HepG2 (cell line): ENCODE measurements around the gene PCBP2. TPM values are rescaled to one million over a fixed set of nuclear protein-coding genes. Genes with fewer than 3 reads are reported as not detected.
A peak's percentile ranks its signal among the peaks of the same experiment; 100 is the strongest.

Experiments
- ATAC-seq: fragments of 200-7000 bp; cut with Tn5 transposase; 3 replicates; pipeline ENCODE4 v1.9.1; 2020; ENCODE audit warnings: mild to moderate bottlenecking, moderate library complexity
- BruUV-seq: library from RNA; stranded (reverse); fragments of 400-500 nt; replicated peaks from 2 replicates; lab custom pipeline; 2021; lab: Mats Ljungman, UMichigan
- CTCF ChIA-PET: fragments of 300-600 bp; formaldehyde crosslinking; extraction: SDS; loops from one replicate; lab custom pipeline; 2021; ENCODE audit warnings: low total read pairs, inconsistent platforms, low intra/inter-chr PET ratio; lab: Yijun Ruan, JAX
- POLR2A ChIA-PET: fragments of 350-600 bp; sonication (Branson Sonifier 250); formaldehyde crosslinking; loops from one replicate; lab custom pipeline; 2020; ENCODE audit warnings: antibody characterized with exemption, inconsistent platforms; lab: Yijun Ruan, JAX
- DNase-seq: peaks from one replicate; pipeline ENCODE4 v3.0.0-alpha.2; 2015; ENCODE audit warnings: low spot score
- FAIRE-seq: peaks from 3 replicates; lab custom pipeline; 2011; peaks lifted over from hg19 to GRCh38; lab: Jason Lieb, UNC
- H2AFZ ChIP-seq: one replicate; pipeline ENCODE4 v1.6.1; 2011; ENCODE audit warnings: low read length, inconsistent platforms
- H3K27ac ChIP-seq: fragments of 300-600 bp; 3 replicates; pipeline ENCODE4 v1.8.0; 2011; ENCODE audit warnings: mixed run types, mild to moderate bottlenecking, mixed read lengths, low read length, inconsistent platforms; ENCODE audit not compliant: insufficient read depth; ENCODE audit errors: extremely low read length
- H3K27me3 ChIP-seq, 2 experiments: fragments of 200-600 bp in 1 of 2; 2 replicates in 1 of 2; 3 replicates in 1 of 2; pipeline versions ENCODE4 v1.6.0 to v1.8.0; 2011; ENCODE audit warnings: low read length in 2 of 2, mild to moderate bottlenecking in 2 of 2, moderate library complexity in 2 of 2, inconsistent platforms in 1 of 2; ENCODE audit not compliant: insufficient read depth in 2 of 2, control insufficient read depth in 1 of 2
- H3K36me3 ChIP-seq, 2 experiments: fragments of 200-600 bp in 1 of 2; replicated peaks in 1 of 2; 2 replicates in 1 of 2; 3 replicates in 1 of 2; pipeline versions ENCODE4 v1.5.1 to v1.8.0; 2011; ENCODE audit warnings: low read length in 2 of 2, inconsistent platforms in 1 of 2; ENCODE audit not compliant: insufficient read depth in 2 of 2, control insufficient read depth in 1 of 2
- H3K4me1 ChIP-seq: 2 replicates; pipeline ENCODE4 v1.5.1; 2012; ENCODE audit warnings: low read length, inconsistent platforms; ENCODE audit not compliant: insufficient read depth
- H3K4me2 ChIP-seq: 2 replicates; pipeline ENCODE4 v1.6.0; 2011; ENCODE audit warnings: low read depth, low read length, inconsistent platforms
- H3K4me3 ChIP-seq, 3 experiments: fragments of 200-600 bp in 1 of 3; sonication (generic), shearing (Covaris generic) in 1 of 3; replicated peaks in 1 of 3; 2 replicates each; pipeline ENCODE4 v1.5.1; 2011 to 2016; ENCODE audit warnings: low read length in 3 of 3, inconsistent platforms in 2 of 3, low read depth in 2 of 3, mild to moderate bottlenecking in 2 of 3, control low read depth in 1 of 3, mixed read lengths in 1 of 3; ENCODE audit not compliant: insufficient read depth in 1 of 3
- H3K79me2 ChIP-seq: one replicate; pipeline ENCODE4 v1.6.1; 2011; ENCODE audit warnings: low read length, inconsistent platforms; ENCODE audit not compliant: insufficient read depth
- H3K9ac ChIP-seq: 2 replicates; pipeline ENCODE4 v1.6.0; 2011; ENCODE audit warnings: mild to moderate bottlenecking, low read depth, low read length, inconsistent platforms; ENCODE audit not compliant: insufficient read depth
- H3K9me3 ChIP-seq: 2 replicates; pipeline ENCODE4 v1.5.1; 2012; ENCODE audit warnings: mild to moderate bottlenecking, low read length
- H4K20me1 ChIP-seq: 2 replicates; pipeline ENCODE4 v1.6.0; 2011; ENCODE audit warnings: inconsistent platforms, mild to moderate bottlenecking, low read length, moderate library complexity; ENCODE audit not compliant: insufficient read depth
- HBP1 ChIP-seq: IDR thresholded peaks from 2 replicates; pipeline ENCODE4 v1.6.1; 2016; ENCODE audit warnings: low read depth, control low read depth
- MYPOP ChIP-seq: sonication (generic); formaldehyde crosslinking; IDR thresholded peaks from 2 replicates; pipeline ENCODE4 v1.8.1; 2023; ENCODE audit warnings: mild to moderate bottlenecking, moderate library complexity, missing genetic modification reagents
- PHF5A ChIP-seq: IDR thresholded peaks from one replicate; pipeline ENCODE4 v1.6.1; 2018; ENCODE audit warnings: low read depth, missing genetic modification reagents; ENCODE audit not compliant: unreplicated experiment
- RBM22 ChIP-seq: fragments of 200-400 bp; formaldehyde crosslinking; optimal IDR thresholded peaks from 2 replicates; pipeline ENCODE3; 2017; ENCODE audit warnings: mild to moderate bottlenecking, low read length, moderate library complexity
- SOX5 ChIP-seq: IDR thresholded peaks from 2 replicates; pipeline ENCODE4 v1.6.1; 2016; ENCODE audit warnings: borderline replicate concordance
- THYN1 ChIP-seq: sonication (generic); formaldehyde crosslinking; IDR thresholded peaks from 2 replicates; pipeline ENCODE4 v1.8.1; 2023; ENCODE audit warnings: low read depth, mild to moderate bottlenecking, moderate library complexity, missing genetic modification reagents, borderline replicate concordance
- WGBS: methylation state at CpG from one replicate; pipeline ENCODE4 v1.1.6; 2017; ENCODE audit warnings: low lambda C conversion rate; 5-methylcytosine and 5-hydroxymethylcytosine counted together
- in situ Hi-C: cut with HindIII; loops from 2 replicates; pipeline ENCODE4 v1.10.0; 2017; ENCODE audit warnings: low pct_unique_long_range_greater_than_20kb; ENCODE audit not compliant: extremely low pct_ligation_motif_present
- intact Hi-C: fragments of 100-400 bp; cut with micrococcal nuclease; formaldehyde crosslinking; loops from one replicate; pipeline ENCODE4 v1.10.0; 2022; ENCODE audit not compliant: unreplicated experiment
- polyA plus RNA-seq, 8 experiments: library from polyadenylated mRNA; depleted of rRNA in 3 of 8; stranded (reverse) in 7 of 8; unstranded in 1 of 8; fragments of >200 nt; fragmentation: Illumina TruSeq in 4 of 8; extraction: Trizol in 4 of 8; gene quantifications; 2 replicates each; pipeline versions ENCODE4 v1.2.1 to v1.2.3, GENCODE V29; 2011 to 2016; ENCODE audit warnings: low read depth in 4 of 8, missing spikeins in 1 of 8, mixed read lengths in 1 of 8; ENCODE audit not compliant: insufficient read depth in 1 of 8
- total RNA-seq, 5 experiments: library from RNA; depleted of rRNA; stranded (reverse); fragments of >200 nt; fragmentation: Illumina TruSeq; extraction: Trizol; gene quantifications; 2 replicates each; pipeline ENCODE4 v1.2.3, GENCODE V29; 2016; ENCODE audit warnings: low read depth in 1 of 5
- TF ChIP-seq, protein P1 (sequence below): sonication (generic); formaldehyde crosslinking; IDR thresholded peaks from 2 replicates; pipeline ENCODE4 v1.4.0; 2020; ENCODE audit warnings: missing genetic modification reagents
- TF ChIP-seq, protein P2 (sequence below): IDR thresholded peaks from 2 replicates; pipeline ENCODE4 v1.6.1; 2018; ENCODE audit warnings: missing genetic modification reagents, mild to moderate bottlenecking, missing compliant biosample characterization

Gene PCBP2
- total and polyA plus RNA-seq, 2 of the 13 experiments (the other 11 are each of a cell fraction or from before 2014, with no cell fraction given) = 154 to 345 TPM

DNA sequence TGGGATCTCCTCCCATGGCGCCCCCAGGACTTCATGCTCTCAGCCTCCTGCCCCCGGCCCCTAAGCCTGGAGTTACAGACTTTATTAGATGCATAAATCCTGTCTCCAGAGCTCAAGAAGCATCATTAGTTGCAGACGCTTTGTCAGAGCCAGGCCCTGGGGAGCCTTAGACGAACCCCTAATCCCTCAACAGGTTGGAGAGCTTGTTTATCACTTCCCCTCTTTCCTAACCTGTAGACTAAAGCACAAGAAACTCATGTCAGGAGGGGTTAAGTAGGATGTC, 55.6 kb downstream of the PCBP2 start:
- Histone ChIP-seq H3K4me1 (peaks cover 6% of the 10 kb centered on the region; the same call in 1 of the 2 replicates), H3K27me3 (no peaks in the 10 kb centered on the region), H3K79me2 (peaks cover 5% of the 10 kb centered on the region), H3K9ac (no peak overlapping the region), H3K27ac (no peak overlapping the region), H4K20me1 (no peaks in the 10 kb centered on the region), H3K4me2 (no peak overlapping the region), H3K36me3 (peaks cover 10 to 34% of the 10 kb centered on the region in 2 experiments; a peak in 4 of 5 replicates)
- no peak for DNase-seq
- no peak for ATAC-seq
- in situ Hi-C loops = no loop called here
- FAIRE-seq = no peak
- intact Hi-C loops = loop anchor here (5.0 kb wide), 1 partner anchor 35 kb away; no protein-coding TSS in a partner anchor
- 90% methylated on average over 4 of the region's 4 CpGs for WGBS
- BruUV-seq = no TSS peak
- TF ChIP-seq RBM22 = peak; percentile 41
- no peak for TF ChIP-seq HBP1 (CRISPR knock-in tag)
- TF ChIP-seq, all 625 proteins: peak for 1
- Histone ChIP-seq H2AFZ (no peak overlapping the region), H3K9me3 (no peaks in the 10 kb centered on the region), H3K4me3 (no peak overlapping the region)
- CTCF ChIA-PET = interaction anchor here (1.0 to 1.8 kb wide), 2 partner anchors 154 to 183 kb away, joined by 3 to 4 read pairs; no protein-coding TSS in a partner anchor
- POLR2A ChIA-PET = interaction anchor here (1.5 kb wide), 1 partner anchor 168 kb away, joined by 4 read pairs; the partner anchor contains the start of gene ATP5MC2

- H3K9me3 ChIP-seq = no peaks in the 10 kb centered on the region
- ChIA-PET CTCF (interaction anchor here (1.0 to 1.8 kb wide), 2 partner anchors 155 to 184 kb away, joined by 3 to 4 read pairs; no protein-coding TSS in a partner anchor), POLR2A (interaction anchor here (0.6 to 3.0 kb wide), 9 partner anchors 8 to 184 kb away, joined by 3 to 20 read pairs (median 4); partner anchors contain the start of genes ATP5MC2, PRR13, SP1 and TARBP2)
- no peak overlapping the region for H3K4me2 ChIP-seq
- DNase-seq (peak; percentile 72), FAIRE-seq (peak; percentile 95), ATAC-seq (peak; percentile 93)
- no peak overlapping the region for H3K4me3 ChIP-seq
- in situ Hi-C loops = no loop called here
- intact Hi-C loops = loop anchor here (1.0 to 5.0 kb wide), 3 partner anchors 36 to 184 kb away; no protein-coding TSS in a partner anchor
- H3K36me3 ChIP-seq = peaks cover 14 to 44% of the 10 kb centered on the region in 2 experiments
- no peaks in the 10 kb centered on the region for H3K4me1 ChIP-seq
- no peaks in the 10 kb centered on the region for H3K79me2 ChIP-seq
- no peak overlapping the region for H3K9ac ChIP-seq
- no peaks in the 10 kb centered on the region for H4K20me1 ChIP-seq
- no peak overlapping the region for H2AFZ ChIP-seq
- no TSS peak for BruUV-seq
- no peaks in the 10 kb centered on the region for H3K27me3 ChIP-seq
- WGBS = 39% methylated on average over 6 of the region's 7 CpGs
- no peak overlapping the region for H3K27ac ChIP-seq
- TF ChIP-seq, protein P1, sequence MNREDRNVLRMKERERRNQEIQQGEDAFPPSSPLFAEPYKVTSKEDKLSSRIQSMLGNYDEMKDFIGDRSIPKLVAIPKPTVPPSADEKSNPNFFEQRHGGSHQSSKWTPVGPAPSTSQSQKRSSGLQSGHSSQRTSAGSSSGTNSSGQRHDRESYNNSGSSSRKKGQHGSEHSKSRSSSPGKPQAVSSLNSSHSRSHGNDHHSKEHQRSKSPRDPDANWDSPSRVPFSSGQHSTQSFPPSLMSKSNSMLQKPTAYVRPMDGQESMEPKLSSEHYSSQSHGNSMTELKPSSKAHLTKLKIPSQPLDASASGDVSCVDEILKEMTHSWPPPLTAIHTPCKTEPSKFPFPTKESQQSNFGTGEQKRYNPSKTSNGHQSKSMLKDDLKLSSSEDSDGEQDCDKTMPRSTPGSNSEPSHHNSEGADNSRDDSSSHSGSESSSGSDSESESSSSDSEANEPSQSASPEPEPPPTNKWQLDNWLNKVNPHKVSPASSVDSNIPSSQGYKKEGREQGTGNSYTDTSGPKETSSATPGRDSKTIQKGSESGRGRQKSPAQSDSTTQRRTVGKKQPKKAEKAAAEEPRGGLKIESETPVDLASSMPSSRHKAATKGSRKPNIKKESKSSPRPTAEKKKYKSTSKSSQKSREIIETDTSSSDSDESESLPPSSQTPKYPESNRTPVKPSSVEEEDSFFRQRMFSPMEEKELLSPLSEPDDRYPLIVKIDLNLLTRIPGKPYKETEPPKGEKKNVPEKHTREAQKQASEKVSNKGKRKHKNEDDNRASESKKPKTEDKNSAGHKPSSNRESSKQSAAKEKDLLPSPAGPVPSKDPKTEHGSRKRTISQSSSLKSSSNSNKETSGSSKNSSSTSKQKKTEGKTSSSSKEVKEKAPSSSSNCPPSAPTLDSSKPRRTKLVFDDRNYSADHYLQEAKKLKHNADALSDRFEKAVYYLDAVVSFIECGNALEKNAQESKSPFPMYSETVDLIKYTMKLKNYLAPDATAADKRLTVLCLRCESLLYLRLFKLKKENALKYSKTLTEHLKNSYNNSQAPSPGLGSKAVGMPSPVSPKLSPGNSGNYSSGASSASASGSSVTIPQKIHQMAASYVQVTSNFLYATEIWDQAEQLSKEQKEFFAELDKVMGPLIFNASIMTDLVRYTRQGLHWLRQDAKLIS (CRISPR knock-in tag) = no peak
- TF ChIP-seq THYN1 (CRISPR knock-in tag) (no peak), PHF5A (peak; percentile 48), SOX5 (no peak), MYPOP (no peak)
- TF ChIP-seq, protein P2, sequence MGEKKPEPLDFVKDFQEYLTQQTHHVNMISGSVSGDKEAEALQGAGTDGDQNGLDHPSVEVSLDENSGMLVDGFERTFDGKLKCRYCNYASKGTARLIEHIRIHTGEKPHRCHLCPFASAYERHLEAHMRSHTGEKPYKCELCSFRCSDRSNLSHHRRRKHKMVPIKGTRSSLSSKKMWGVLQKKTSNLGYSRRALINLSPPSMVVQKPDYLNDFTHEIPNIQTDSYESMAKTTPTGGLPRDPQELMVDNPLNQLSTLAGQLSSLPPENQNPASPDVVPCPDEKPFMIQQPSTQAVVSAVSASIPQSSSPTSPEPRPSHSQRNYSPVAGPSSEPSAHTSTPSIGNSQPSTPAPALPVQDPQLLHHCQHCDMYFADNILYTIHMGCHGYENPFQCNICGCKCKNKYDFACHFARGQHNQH (CRISPR knock-in tag) = peak; percentile 58; the same call in 1 of the 2 replicates
These were observed 56.8 kb downstream of the PCBP2 start for GRCh38 chr12:53508534-53509170.
